ENCODE measurements around the gene MYLK2.

- TF ChIP-seq POLR2A (IDR thresholded peaks at IDR 0.05) = no peak
- TF ChIP-seq CTCF (IDR thresholded peaks at IDR 0.05) = no peak
Measured at GRCh38 chr20:31843288-31843687, 24.1 kb downstream of the MYLK2 start.

Data from adrenal gland (tissue), 5 donors.